HAP-1 (cell line): ENCODE measurements around the gene PCYT1B.

Experiments used
- DNase-seq, 2 experiments: peaks; one replicate each; pipeline ENCODE4 v3.0.0-alpha.2; 2016 to 2020; ENCODE audit warnings: low spot score in 2 of 2
- H3K27me3 ChIP-seq: fragments of 250-450 bp; sonication (Bioruptor Pico); 2 replicates; pipeline ENCODE4 v1.5.1; 2020; ENCODE audit warnings: low read depth, mild to moderate bottlenecking, moderate library complexity
- H3K36me3 ChIP-seq: fragments of 250-450 bp; sonication (Bioruptor Pico); replicated peaks from 2 replicates; pipeline ENCODE4 v1.5.1; 2020; ENCODE audit warnings: mild to moderate bottlenecking
- H3K4me1 ChIP-seq: fragments of 250-450 bp; sonication (Bioruptor Pico); 2 replicates; pipeline ENCODE4 v1.5.1; 2020; ENCODE audit warnings: mild to moderate bottlenecking
- H3K4me3 ChIP-seq: fragments of 250-450 bp; sonication (Bioruptor Pico); 2 replicates; pipeline ENCODE4 v1.5.1; 2020; ENCODE audit warnings: mild to moderate bottlenecking, moderate library complexity
- H3K9me3 ChIP-seq: fragments of 250-450 bp; sonication (Bioruptor Pico); 2 replicates; pipeline ENCODE4 v1.5.1; 2020; ENCODE audit warnings: mild to moderate bottlenecking, moderate library complexity
- in situ Hi-C: fragments of 300-500 bp; cut with MboI; formaldehyde crosslinking; loops from 3 replicates; pipeline ENCODE4 v1.14.3; 2020; ENCODE audit warnings: low sequenced_read_pairs, inconsistent platforms, mixed read lengths

PCYT1B gene

GRCh38 chrX:24536551-24536950 lies 110.6 kb downstream of the PCYT1B start:
- no peak for DNase-seq
- Histone ChIP-seq H3K36me3 (peaks cover 8% of the 10 kb centered on the region), H3K27me3 (no peaks in the 10 kb centered on the region), H3K4me3 (no peak overlapping the region), H3K9me3 (no peaks in the 10 kb centered on the region), H3K4me1 (no peaks in the 10 kb centered on the region)
- in situ Hi-C loops, result no loop called here

- no peaks in the 10 kb centered on the region for H3K27me3 ChIP-seq
- no peak for DNase-seq
- no peaks in the 10 kb centered on the region for H3K36me3 ChIP-seq
- peaks cover 13% of the 10 kb centered on the region for H3K4me1 ChIP-seq
- in situ Hi-C loops, result no loop called here
- H3K9me3 ChIP-seq, result no peaks in the 10 kb centered on the region
- H3K4me3 ChIP-seq, result no peak overlapping the region
Observed at GRCh38 chrX:24528605-24529004, 118.5 kb downstream of the PCYT1B start.

- DNase-seq, result peak in 1 of 2 experiments; percentile 41
- Histone ChIP-seq H3K9me3 (no peaks in the 10 kb centered on the region), H3K36me3 (no peaks in the 10 kb centered on the region), H3K4me3 (no peak overlapping the region), H3K27me3 (no peaks in the 10 kb centered on the region), H3K4me1 (peaks cover 13% of the 10 kb centered on the region)
- in situ Hi-C loops, result no loop called here
Observed at GRCh38 chrX:24526616-24527015, 120.5 kb downstream of the PCYT1B start.

- H3K4me3 ChIP-seq, result no peak overlapping the region
- no peak for DNase-seq
- no peaks in the 10 kb centered on the region for H3K36me3 ChIP-seq
- no peaks in the 10 kb centered on the region for H3K27me3 ChIP-seq
- no peaks in the 10 kb centered on the region for H3K9me3 ChIP-seq
- H3K4me1 ChIP-seq, result peaks cover 13% of the 10 kb centered on the region
- in situ Hi-C loops, result no loop called here
Observed at GRCh38 chrX:24525455-24525854, 121.7 kb downstream of the PCYT1B start.

- Histone ChIP-seq H3K9me3 (no peaks in the 10 kb centered on the region), H3K4me1 (peaks cover 8% of the 10 kb centered on the region), H3K4me3 (no peak overlapping the region), H3K36me3 (0 out of 2 replicates have a peak, but pooled peaks cover 4% of the 10 kb centered on the region), H3K27me3 (no peaks in the 10 kb centered on the region)
- DNase-seq, result no peak
- in situ Hi-C loops, result no loop called here
Observed at GRCh38 chrX:24520472-24520871, 126.7 kb downstream of the PCYT1B start.

- H3K27me3 ChIP-seq, result no peaks in the 10 kb centered on the region
- in situ Hi-C loops, result no loop called here
- H3K36me3 ChIP-seq, result 0 out of 2 replicates have a peak, but pooled peaks cover 4% of the 10 kb centered on the region
- peaks cover 13% of the 10 kb centered on the region for H3K4me1 ChIP-seq
- DNase-seq, result peak; percentile 64 to 89
- no peaks in the 10 kb centered on the region for H3K9me3 ChIP-seq
- H3K4me3 ChIP-seq, result no peak overlapping the region
Observed at GRCh38 chrX:24515447-24515846, 131.7 kb downstream of the PCYT1B start.

- no peaks in the 10 kb centered on the region for H3K27me3 ChIP-seq
- in situ Hi-C loops, result no loop called here
- no peaks in the 10 kb centered on the region for H3K9me3 ChIP-seq
- no peak for DNase-seq
- H3K36me3 ChIP-seq, result no peaks in the 10 kb centered on the region
- H3K4me3 ChIP-seq, result no peak overlapping the region
- H3K4me1 ChIP-seq, result peaks cover 13% of the 10 kb centered on the region
Observed at GRCh38 chrX:24513416-24513815, 133.7 kb downstream of the PCYT1B start.

GRCh38 chrX:24508375-24508774 lies 138.8 kb downstream of the PCYT1B start:
- DNase-seq, result no peak
- Histone ChIP-seq H3K27me3 (no peaks in the 10 kb centered on the region), H3K4me1 (no peaks in the 10 kb centered on the region), H3K9me3 (no peaks in the 10 kb centered on the region), H3K4me3 (no peak overlapping the region), H3K36me3 (no peaks in the 10 kb centered on the region; the same call in 1 of the 2 replicates)
- in situ Hi-C loops, result loop anchor here (10.0 kb wide), 1 partner anchor 244 kb away; no protein-coding TSS in a partner anchor
